ENCODE results near the gene SLAMF8.

GRCh38 chr1:159879977-159880376 is 53.3 kb downstream of the SLAMF8 start:
- no peak for TF ChIP-seq CTCF (IDR thresholded peaks at IDR 0.05)
- no peak for TF ChIP-seq POLR2AphosphoS5 (IDR thresholded peaks at IDR 0.05)
- TF ChIP-seq POLR2A (IDR thresholded peaks at IDR 0.05), result no peak

Measured in upper lobe of left lung (tissue), 4 donors.